OCI-LY7 (cell line): ENCODE data around the gene TMEM95.

Experiments
- CTCF ChIP-seq: fragments of 200-600 bp; sonication (generic); conservative IDR thresholded peaks from 2 replicates; pipeline ENCODE4 v1.5.1; 2014; ENCODE audit warnings: mild to moderate bottlenecking, antibody characterized with exemption, low read length, moderate library complexity, mixed read lengths
- EZH2phosphoT487 ChIP-seq: fragments of 200-600 bp; sonication (generic); IDR thresholded peaks from 2 replicates; pipeline ENCODE4 v1.6.1; 2018; ENCODE audit warnings: low read depth, borderline replicate concordance, mild to moderate bottlenecking, mixed run types, antibody characterized with exemption, low read length, moderate library complexity, mixed read lengths

GRCh38 chr17:7322520-7323194, 32.3 kb upstream of the TMEM95 start:
- TF ChIP-seq CTCF: no peak
- TF ChIP-seq EZH2phosphoT487: no peak
